ENCODE measurements around the gene CLK1. TPM values are rescaled to one million over a fixed set of nuclear protein-coding genes. Genes with fewer than 3 reads are reported as not detected.
A peak's percentile ranks its signal among the peaks of the same experiment; 100 is the strongest.

Gene CLK1
- total RNA-seq, 1 experiment from 2014 or later: 51.1 TPM

- peak overlapping the region; percentile 97 for H3K27ac ChIP-seq (ENCODE audit: low read length)
- H3K9me2 ChIP-seq (replicated peaks; ENCODE audit: low read length): no peaks in the 10 kb centered on the region
- no peak overlapping the region for H2AFZ ChIP-seq (ENCODE audit: low read length)
- no peak for TF ChIP-seq EZH2 (IDR thresholded peaks at IDR 0.05; ENCODE audit: low read length, unreplicated experiment)
- no peak for TF ChIP-seq EZH2phosphoT487 (IDR thresholded peaks at IDR 0.05; ENCODE audit: borderline replicate concordance, low read length)
- no peak for TF ChIP-seq CTCF (conservative IDR thresholded peaks at IDR 0.05; ENCODE audit: low read depth, low read length)
- ChIA-PET POLR2A (ENCODE audit: unreplicated experiment) (interaction anchor here (0.5 to 0.6 kb wide), 2 partner anchors 54 to 206 kb away, joined by 4 read pairs; partner anchors contain the start of gene CLK1), CTCF (interaction anchor here (0.6 to 0.8 kb wide), 2 partner anchors 70 to 74 kb away, joined by 3 read pairs; no protein-coding TSS in a partner anchor)
- peak overlapping the region; percentile 98 for H3K9ac ChIP-seq (ENCODE audit: low read length)
- H3K4me2 ChIP-seq (ENCODE audit: low read length): peak overlapping the region; percentile 97
- DNase-seq (no peak), ATAC-seq (no peak)
- H4K20me1 ChIP-seq (ENCODE audit: low read length): peaks cover 24% of the 10 kb centered on the region
- no peaks in the 10 kb centered on the region for H3K27me3 ChIP-seq (ENCODE audit: low read length)
- H3K9me3 ChIP-seq (ENCODE audit: low read length): no peaks in the 10 kb centered on the region
- no TSS peak for BruUV-seq (replicated peaks)
- intact Hi-C loops (cut with micrococcal nuclease): loop anchor here (1.0 to 2.0 kb wide), 4 partner anchors 21 to 75 kb away; no protein-coding TSS in a partner anchor
- H3F3A ChIP-seq (ENCODE audit: low read length, unreplicated experiment): no peaks in the 10 kb centered on the region
- H3K36me3 ChIP-seq (ENCODE audit: low read depth, low read length): peaks cover 23% of the 10 kb centered on the region
- H3K79me2 ChIP-seq (ENCODE audit: low read length): peaks cover 36% of the 10 kb centered on the region
- peaks cover 34% of the 10 kb centered on the region for H3K4me1 ChIP-seq (ENCODE audit: insufficient read depth, low read length)
- peak overlapping the region; percentile 84 for H3K4me3 ChIP-seq (ENCODE audit: low read length)
These were observed 54.8 kb downstream of the CLK1 start for GRCh38 chr2:200809506-200810251.

Other genes starting within 250 kb of the CLK1 start
- gene BZW1, start 52.7 kb downstream of the CLK1 start, total RNA-seq (2014; rRNA removed): 389 and 626 TPM in 2 replicates
- 25.9 and 37.1 TPM in 2 replicates for gene PPIL3, start 24.4 kb upstream of the CLK1 start, total RNA-seq (2014; rRNA removed)
- gene NIF3L1, start 24.7 kb upstream of the CLK1 start, total RNA-seq (2014; rRNA removed): 63.1 and 81.5 TPM in 2 replicates
- gene ORC2, start 99.0 kb upstream of the CLK1 start, total RNA-seq (2014; rRNA removed): 17.7 and 25.9 TPM in 2 replicates
- 3.6 and 5.5 TPM in 2 replicates for gene HYCC2, start 207.0 kb upstream of the CLK1 start, total RNA-seq (2014; rRNA removed)
- gene NDUFB3, start 207.3 kb upstream of the CLK1 start, total RNA-seq (2014; rRNA removed): 154 and 176 TPM in 2 replicates